RWPE2 (cell line): ENCODE data around the gene TRIM50.
A peak's percentile ranks its signal among the peaks of the same experiment; 100 is the strongest.

ENCODE experiments used
- ATAC-seq: fragments of 200-7000 bp; cut with Tn5 transposase; 3 replicates; pipeline ENCODE4 v1.9.1; 2021; ENCODE audit warnings: low read depth
- DNase-seq: peaks from one replicate; pipeline ENCODE4 v3.0.0-alpha.2; 2020; ENCODE audit warnings: low spot score
- H3K27ac ChIP-seq: fragments of 450-650 bp; 2 replicates; pipeline ENCODE4 v1.5.1; 2017; ENCODE audit warnings: mild to moderate bottlenecking; ENCODE audit not compliant: poor library complexity, severe bottlenecking
- H3K27me3 ChIP-seq: fragments of 250-450 bp; sonication (Bioruptor Pico); 2 replicates; pipeline ENCODE4 v1.5.1; 2021; ENCODE audit warnings: mild to moderate bottlenecking, moderate library complexity; ENCODE audit not compliant: insufficient read depth, poor library complexity, severe bottlenecking
- H3K36me3 ChIP-seq: fragments of 250-450 bp; sonication (Bioruptor Pico); 2 replicates; pipeline ENCODE4 v1.5.1; 2020; ENCODE audit warnings: low read depth, mild to moderate bottlenecking, moderate library complexity
- H3K4me1 ChIP-seq: fragments of 250-450 bp; sonication (Bioruptor Pico); 2 replicates; pipeline ENCODE4 v1.5.1; 2021; ENCODE audit warnings: mild to moderate bottlenecking, moderate library complexity; ENCODE audit not compliant: insufficient read depth, poor library complexity, severe bottlenecking
- H3K4me3 ChIP-seq: fragments of 250-450 bp; sonication (Bioruptor Pico); 2 replicates; pipeline ENCODE4 v1.5.1; 2021; ENCODE audit warnings: mild to moderate bottlenecking, moderate library complexity; ENCODE audit not compliant: severe bottlenecking
- H3K9me3 ChIP-seq: fragments of 250-450 bp; sonication (Bioruptor Pico); 2 replicates; pipeline ENCODE4 v1.5.1; 2021; ENCODE audit warnings: mild to moderate bottlenecking, moderate library complexity; ENCODE audit not compliant: severe bottlenecking
- CTCF ChIP-seq: fragments of 450-650 bp; IDR thresholded peaks from one replicate; pipeline ENCODE4 v1.5.1; 2017; ENCODE audit warnings: mild to moderate bottlenecking, moderate library complexity; ENCODE audit not compliant: poor library complexity, severe bottlenecking

The TRIM50 gene

GRCh38 chr7:73349763-73350162 is 21.9 kb upstream of the TRIM50 start:
- H3K4me3 ChIP-seq, result no peak overlapping the region
- TF ChIP-seq CTCF, result no peak
- no peaks in the 10 kb centered on the region for H3K4me1 ChIP-seq
- H3K27ac ChIP-seq, result no peak overlapping the region
- no peaks in the 10 kb centered on the region for H3K36me3 ChIP-seq
- ATAC-seq (no peak), DNase-seq (no peak)
- H3K9me3 ChIP-seq, result no peaks in the 10 kb centered on the region
- no peaks in the 10 kb centered on the region for H3K27me3 ChIP-seq

GRCh38 chr7:73345951-73346350 is 18.1 kb upstream of the TRIM50 start:
- DNase-seq, result no peak
- Histone ChIP-seq H3K9me3 (no peaks in the 10 kb centered on the region), H3K4me3 (no peak overlapping the region), H3K36me3 (no peaks in the 10 kb centered on the region), H3K27me3 (no peaks in the 10 kb centered on the region), H3K4me1 (peaks cover 4% of the 10 kb centered on the region), H3K27ac (no peak overlapping the region)
- no peak for TF ChIP-seq CTCF
- ATAC-seq, result no peak

GRCh38 chr7:73345538-73345937 is 17.7 kb upstream of the TRIM50 start:
- Histone ChIP-seq H3K27me3 (no peaks in the 10 kb centered on the region), H3K4me3 (no peak overlapping the region), H3K27ac (no peak overlapping the region), H3K36me3 (no peaks in the 10 kb centered on the region), H3K4me1 (peaks cover 4% of the 10 kb centered on the region), H3K9me3 (no peaks in the 10 kb centered on the region)
- TF ChIP-seq CTCF, result no peak
- DNase-seq (no peak), ATAC-seq (no peak)

GRCh38 chr7:73343671-73344380 is 15.9 kb upstream of the TRIM50 start:
- ATAC-seq (no peak), DNase-seq (no peak)
- Histone ChIP-seq H3K4me3 (no peak overlapping the region), H3K36me3 (no peaks in the 10 kb centered on the region), H3K9me3 (no peaks in the 10 kb centered on the region), H3K4me1 (peaks cover 4% of the 10 kb centered on the region), H3K27me3 (no peaks in the 10 kb centered on the region), H3K27ac (no peak overlapping the region)
- TF ChIP-seq CTCF, result no peak

GRCh38 chr7:73342645-73343044 is 14.8 kb upstream of the TRIM50 start:
- TF ChIP-seq CTCF, result peak; percentile 55
- ATAC-seq (peak; percentile 54; the same call in 1 of the 3 replicates), DNase-seq (no peak)
- H3K9me3 ChIP-seq, result no peaks in the 10 kb centered on the region
- H3K27me3 ChIP-seq, result no peaks in the 10 kb centered on the region
- H3K27ac ChIP-seq, result no peak overlapping the region
- H3K36me3 ChIP-seq, result no peaks in the 10 kb centered on the region
- H3K4me1 ChIP-seq, result peaks cover 4% of the 10 kb centered on the region
- no peak overlapping the region for H3K4me3 ChIP-seq
